Dermis blood vessel endothelial cell (primary cell): ENCODE results near the gene ANKRD45. TPM values are rescaled to one million over a fixed set of nuclear protein-coding genes. Genes with fewer than 3 reads are reported as not detected.
"Not testable (repeated sequence)": the region's sequence is repeated elsewhere in the genome, so short reads cannot be mapped to it uniquely, and the experiment has no call there.

ENCODE experiments used
- DNase-seq: peaks from one replicate; pipeline ENCODE4 v3.0.0; 2010
- total RNA-seq: library from RNA; depleted of rRNA; stranded (reverse); fragments of >200 nt; gene quantifications from 2 replicates; pipeline ENCODE4 v1.2.3, GENCODE V29; 2014

ANKRD45 gene
- total RNA-seq, 1 donor from 2014 or later = 0.17 TPM

- no peak for DNase-seq
Observed at GRCh38 chr1:173568483-173568882, 101.2 kb downstream of the ANKRD45 start.

GRCh38 chr1:173563846-173564245 lies 105.8 kb downstream of the ANKRD45 start:
- DNase-seq = not testable (repeated sequence)

GRCh38 chr1:173562813-173563212 lies 106.8 kb downstream of the ANKRD45 start:
- DNase-seq = no peak

- DNase-seq = no peak
Observed at GRCh38 chr1:173561263-173561662, 108.4 kb downstream of the ANKRD45 start.

GRCh38 chr1:173560285-173560880 lies 109.3 kb downstream of the ANKRD45 start:
- no peak for DNase-seq

Other genes starting within 250 kb of the ANKRD45 start
- gene PRDX6, start 192.5 kb downstream of the ANKRD45 start, total RNA-seq = 224 and 251 TPM in 2 replicates
- gene SLC9C2, start 66.8 kb downstream of the ANKRD45 start, total RNA-seq = not detected in 2 replicates
- not detected in 2 replicates for gene TEX50, start 34.5 kb downstream of the ANKRD45 start, total RNA-seq
- 44.2 and 49.5 TPM in 2 replicates for gene KLHL20, start 45.1 kb upstream of the ANKRD45 start, total RNA-seq
- 13.8 and 31.8 TPM in 2 replicates for gene DARS2, start 154.8 kb upstream of the ANKRD45 start, total RNA-seq
- gene CENPL, start 155.0 kb upstream of the ANKRD45 start, total RNA-seq = 13.4 and 19.6 TPM in 2 replicates
- gene GAS5, start 198.1 kb upstream of the ANKRD45 start, total RNA-seq = 180 and 432 TPM in 2 replicates
- gene ZBTB37, start 198.5 kb upstream of the ANKRD45 start, total RNA-seq = 5.5 and 6.0 TPM in 2 replicates
- 0.05 TPM in 1 of 2 replicates, not detected in the other for gene SERPINC1, start 247.5 kb upstream of the ANKRD45 start, total RNA-seq